HCT116 (cell line): Measurements from ENCODE around the gene FRMPD4. TPM values are rescaled to one million over a fixed set of nuclear protein-coding genes. Genes with fewer than 3 reads are reported as not detected.

Source experiments
- ATAC-seq: fragments of 200-7000 bp; cut with Tn5 transposase; 2 replicates; pipeline ENCODE4 v1.9.1; 2020; ENCODE audit warnings: mild to moderate bottlenecking, moderate library complexity
- BruUV-seq: library from RNA; stranded (reverse); fragments of 400-500 nt; replicated peaks from 2 replicates; lab custom pipeline; 2021; lab: Mats Ljungman, UMichigan
- CTCF ChIA-PET: fragments of 300-600 bp; sonication (Branson Sonifier 250); formaldehyde crosslinking; loops from one replicate; lab custom pipeline; 2021; ENCODE audit warnings: antibody characterized with exemption; lab: Charles Lee
- POLR2A ChIA-PET: fragments of 300-600, 350-600 bp; sonication (Branson Sonifier 250); formaldehyde crosslinking; loops from one replicate; lab custom pipeline; 2021; ENCODE audit warnings: antibody characterized with exemption; lab: Charles Lee
- RAD21 ChIA-PET, 2 experiments: fragments of 300-600 bp; sonication (Branson Sonifier 250); formaldehyde crosslinking; loops; one replicate each; lab custom pipeline; 2023; ENCODE audit warnings: low total read pairs in 2 of 2; ENCODE audit not compliant: uncharacterized antibody in 2 of 2, unreplicated experiment in 2 of 2, low non-redundant PET in 1 of 2; lab: Charles Lee
- DNase-seq: peaks from one replicate; pipeline ENCODE4 v3.0.0-alpha.2; 2010; ENCODE audit warnings: low read depth, low spot score
- H2AFZ ChIP-seq: fragments of 200-600 bp; shearing (Covaris generic), sonication (generic); 2 replicates; pipeline ENCODE4 v1.6.1; 2017; ENCODE audit warnings: low read depth, mixed run types, mixed read lengths, antibody characterized with exemption, low read length; ENCODE audit not compliant: poor library complexity, severe bottlenecking
- H3K27ac ChIP-seq: 2 replicates; pipeline ENCODE4 v1.5.1; 2012; ENCODE audit warnings: low read depth, low read length
- H3K27me3 ChIP-seq: fragments of 200-600 bp; sonication (generic); 2 replicates; pipeline ENCODE4 v1.6.1; 2016; ENCODE audit warnings: mixed run types, low read length, mixed read lengths; ENCODE audit not compliant: insufficient read depth
- H3K36me3 ChIP-seq, 2 experiments: fragments of 200-500 bp in 1 of 2; fragments of 200-600 bp in 1 of 2; sonication (Bioruptor generic) in 1 of 2; sonication (generic) in 1 of 2; 2 replicates each; pipeline versions ENCODE4 v1.5.1 to v1.6.1; 2014 to 2016; ENCODE audit warnings: low read length in 2 of 2, inconsistent platforms in 1 of 2, mixed read lengths in 1 of 2, mixed run types in 1 of 2; ENCODE audit not compliant: insufficient read depth in 2 of 2, control insufficient read depth in 1 of 2
- H3K4me1 ChIP-seq, 2 experiments: fragments of 200-600 bp in 1 of 2; sonication (generic) in 1 of 2; 2 replicates each; pipeline versions ENCODE4 v1.5.1 to v1.6.1; 2012 to 2017; ENCODE audit warnings: low read length in 2 of 2, inconsistent platforms in 1 of 2, mild to moderate bottlenecking in 1 of 2, mixed read lengths in 1 of 2, mixed run types in 1 of 2, moderate library complexity in 1 of 2; ENCODE audit not compliant: insufficient read depth in 2 of 2, control insufficient read depth in 1 of 2
- H3K4me2 ChIP-seq: fragments of 200-600 bp; sonication (generic); 2 replicates; pipeline ENCODE4 v1.6.1; 2017; ENCODE audit warnings: mixed run types, low read length, mixed read lengths
- H3K4me3 ChIP-seq, 2 experiments: fragments of 200-600 bp in 1 of 2; sonication (generic) in 1 of 2; replicated peaks in 1 of 2; 2 replicates each; pipeline ENCODE4 v1.5.1; 2011 to 2016; ENCODE audit warnings: low read length in 2 of 2, control low read depth in 1 of 2, low read depth in 1 of 2, mild to moderate bottlenecking in 1 of 2, mixed read lengths in 1 of 2, mixed run types in 1 of 2
- H3K79me2 ChIP-seq: fragments of 200-600 bp; sonication (generic); 2 replicates; pipeline ENCODE4 v1.6.1; 2017; ENCODE audit warnings: mild to moderate bottlenecking, mixed run types, low read length, moderate library complexity, mixed read lengths; ENCODE audit not compliant: insufficient read depth
- H3K9ac ChIP-seq: fragments of 200-600 bp; sonication (generic); 2 replicates; pipeline ENCODE4 v1.6.1; 2016; ENCODE audit warnings: low read length, mixed read lengths
- H3K9me2 ChIP-seq: fragments of 200-600 bp; sonication (generic), shearing (Covaris generic); 2 replicates; pipeline ENCODE4 v1.6.1; 2017; ENCODE audit warnings: mixed run types, mild to moderate bottlenecking, moderate library complexity; ENCODE audit not compliant: insufficient read depth
- H3K9me3 ChIP-seq, 2 experiments: fragments of 200-500 bp in 1 of 2; fragments of 200-600 bp in 1 of 2; sonication (Bioruptor generic) in 1 of 2; sonication (generic) in 1 of 2; 2 replicates each; pipeline ENCODE4 v1.6.1; 2014 to 2017; ENCODE audit warnings: low read length in 2 of 2, mixed read lengths in 2 of 2, inconsistent platforms in 1 of 2, low read depth in 1 of 2, mild to moderate bottlenecking in 1 of 2, mixed run types in 1 of 2, moderate library complexity in 1 of 2; ENCODE audit not compliant: control insufficient read depth in 1 of 2, insufficient read depth in 1 of 2
- H4K20me1 ChIP-seq: fragments of 200-600 bp; sonication (generic), shearing (Covaris generic); 2 replicates; pipeline ENCODE4 v1.6.1; 2017; ENCODE audit warnings: mixed run types, mild to moderate bottlenecking, moderate library complexity; ENCODE audit not compliant: insufficient read depth
- CBX3 ChIP-seq: IDR thresholded peaks from 2 replicates; pipeline ENCODE4 v1.6.1; 2012; ENCODE audit warnings: low read depth
- CEBPB ChIP-seq: IDR thresholded peaks from 2 replicates; pipeline ENCODE4 v1.6.1; 2012; ENCODE audit warnings: low read depth
- ELF1 ChIP-seq: IDR thresholded peaks from 2 replicates; pipeline ENCODE4 v1.6.1; 2012; ENCODE audit warnings: low read depth, borderline replicate concordance
- EZH2 ChIP-seq: fragments of 200-600 bp; sonication (generic); IDR thresholded peaks from 2 replicates; pipeline ENCODE4 v1.6.1; 2017; ENCODE audit warnings: antibody characterized with exemption, mixed run types
- EZH2phosphoT487 ChIP-seq: fragments of 200-600 bp; IDR thresholded peaks from 2 replicates; pipeline ENCODE4 v1.6.1; 2018; ENCODE audit warnings: antibody characterized with exemption, borderline replicate concordance
- FOSL1 ChIP-seq: IDR thresholded peaks from 2 replicates; pipeline ENCODE4 v1.6.1; 2012; ENCODE audit warnings: low read depth
- JUND ChIP-seq: IDR thresholded peaks from 2 replicates; pipeline ENCODE4 v1.6.1; 2012
- POLR2A ChIP-seq: IDR thresholded peaks from 2 replicates; pipeline ENCODE4 v1.7.0; 2011; ENCODE audit warnings: borderline replicate concordance; ENCODE audit not compliant: insufficient read depth, insufficient read length; ENCODE audit errors: extremely low read depth
- POLR2AphosphoS5 ChIP-seq: IDR thresholded peaks from 2 replicates; pipeline ENCODE4 v1.6.1; 2011; ENCODE audit warnings: mild to moderate bottlenecking, low read depth, low read length, moderate library complexity
- RAD21 ChIP-seq: IDR thresholded peaks from 2 replicates; pipeline ENCODE4 v1.6.1; 2012; ENCODE audit warnings: low read depth, mild to moderate bottlenecking
- SIN3A ChIP-seq: IDR thresholded peaks from 2 replicates; pipeline ENCODE4 v1.6.1; 2012; ENCODE audit warnings: low read depth
- TCF7L2 ChIP-seq: IDR thresholded peaks from 2 replicates; pipeline ENCODE4 v1.7.0; 2011; ENCODE audit warnings: borderline replicate concordance, inconsistent platforms; ENCODE audit not compliant: insufficient read depth, insufficient read length; ENCODE audit errors: extremely low read depth
- YY1 ChIP-seq: IDR thresholded peaks from 2 replicates; pipeline ENCODE4 v1.6.1; 2011; ENCODE audit warnings: low read length, low read depth, moderate library complexity, mild to moderate bottlenecking; ENCODE audit not compliant: insufficient replicate concordance; ENCODE audit errors: extremely low read depth
- ZNF274 ChIP-seq: fragments of 200-500 bp; sonication (Bioruptor generic); IDR thresholded peaks from 2 replicates; pipeline ENCODE4 v1.6.1; 2014; ENCODE audit warnings: mild to moderate bottlenecking, low read depth, low read length, inconsistent platforms
- intact Hi-C: fragments of 100-400 bp; cut with micrococcal nuclease; formaldehyde crosslinking; loops from 2 replicates; pipeline ENCODE4 v1.10.0; 2022
- total RNA-seq: library from RNA; stranded (reverse); gene quantifications from one replicate; pipeline ENCODE4 v1.2.1, GENCODE V29; 2021; ENCODE audit not compliant: unreplicated experiment
- TF ChIP-seq, protein P1 (sequence below): IDR thresholded peaks from 2 replicates; pipeline ENCODE4 v1.6.1; 2012
- TF ChIP-seq, protein P2 (sequence below), 3 experiments: fragments of 200-600 bp in 1 of 3; sonication (generic) in 1 of 3; IDR thresholded peaks in 2 of 3; conservative IDR thresholded peaks in 1 of 3; 2 replicates each; pipeline ENCODE4 v1.5.1; 2012 to 2017; ENCODE audit warnings: low read depth in 2 of 3, low read length in 2 of 3, antibody characterized with exemption in 1 of 3, borderline replicate concordance in 1 of 3, control low read depth in 1 of 3, mild to moderate bottlenecking in 1 of 3, mixed read lengths in 1 of 3, mixed run types in 1 of 3, moderate library complexity in 1 of 3; ENCODE audit not compliant: insufficient read depth in 1 of 3
- TF ChIP-seq, protein P3 (sequence below): IDR thresholded peaks from 2 replicates; pipeline ENCODE4 v1.6.1; 2011; ENCODE audit warnings: mild to moderate bottlenecking, low read length, moderate library complexity; ENCODE audit not compliant: insufficient replicate concordance; ENCODE audit errors: extremely low read depth
- TF ChIP-seq, protein P4 (sequence below): IDR thresholded peaks from 2 replicates; pipeline ENCODE4 v1.6.1; 2012
- TF ChIP-seq, protein P5 (sequence below): IDR thresholded peaks from 2 replicates; pipeline ENCODE4 v1.6.1; 2012; ENCODE audit warnings: low read depth

The FRMPD4 gene
- total RNA-seq, 1 experiment from 2014 or later, result not detected

DNA sequence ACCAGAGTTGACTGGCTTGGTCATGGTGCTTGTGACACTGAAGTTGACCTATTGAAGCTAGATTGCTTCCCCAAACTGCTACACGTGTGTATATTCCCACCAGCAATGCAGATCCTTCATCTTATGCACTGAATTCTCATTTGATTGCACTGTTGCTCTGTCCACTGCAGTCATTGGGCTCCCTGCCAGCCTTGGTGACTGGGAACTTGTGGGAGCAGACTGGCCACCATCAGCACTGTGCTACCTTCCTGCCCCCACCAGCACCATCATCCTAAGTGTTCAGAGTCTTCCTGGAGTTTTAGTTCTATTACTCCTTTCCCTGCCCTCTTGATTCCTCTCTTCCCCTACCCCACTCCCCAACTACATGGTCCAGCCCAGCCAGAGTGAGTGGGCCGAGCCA is 535.2 kb downstream of the FRMPD4 start:
- POLR2A ChIA-PET, result no interaction called here
- CTCF ChIA-PET, result no interaction called here

More for the DNA sequence above, 535.2 kb downstream of the FRMPD4 start:
- Histone ChIP-seq H3K9me2 (no peaks in the 10 kb centered on the region), H3K4me2 (no peak overlapping the region), H3K27ac (no peak overlapping the region), H2AFZ (no peak overlapping the region), H3K9ac (no peak overlapping the region), H3K36me3 (no peaks in the 10 kb centered on the region), H4K20me1 (no peaks in the 10 kb centered on the region), H3K79me2 (no peaks in the 10 kb centered on the region), H3K4me1 (no peaks in the 10 kb centered on the region), H3K27me3 (no peaks in the 10 kb centered on the region), H3K4me3 (no peak overlapping the region), H3K9me3 (no peaks in the 10 kb centered on the region)
- DNase-seq (no peak), ATAC-seq (no peak)
- no TSS peak for BruUV-seq
- RAD21 ChIA-PET, result no interaction called here
- TF ChIP-seq CBX3 (no peak), FOSL1 (no peak), POLR2A (no peak), ELF1 (no peak), ZNF274 (no peak), CEBPB (no peak), YY1 (no peak), RAD21 (no peak), EZH2phosphoT487 (no peak), TCF7L2 (no peak), POLR2AphosphoS5 (no peak), EZH2 (no peak), SIN3A (no peak), JUND (no peak)
- TF ChIP-seq, protein P1, sequence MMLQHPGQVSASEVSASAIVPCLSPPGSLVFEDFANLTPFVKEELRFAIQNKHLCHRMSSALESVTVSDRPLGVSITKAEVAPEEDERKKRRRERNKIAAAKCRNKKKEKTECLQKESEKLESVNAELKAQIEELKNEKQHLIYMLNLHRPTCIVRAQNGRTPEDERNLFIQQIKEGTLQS, result no peak
- TF ChIP-seq, protein P2, sequence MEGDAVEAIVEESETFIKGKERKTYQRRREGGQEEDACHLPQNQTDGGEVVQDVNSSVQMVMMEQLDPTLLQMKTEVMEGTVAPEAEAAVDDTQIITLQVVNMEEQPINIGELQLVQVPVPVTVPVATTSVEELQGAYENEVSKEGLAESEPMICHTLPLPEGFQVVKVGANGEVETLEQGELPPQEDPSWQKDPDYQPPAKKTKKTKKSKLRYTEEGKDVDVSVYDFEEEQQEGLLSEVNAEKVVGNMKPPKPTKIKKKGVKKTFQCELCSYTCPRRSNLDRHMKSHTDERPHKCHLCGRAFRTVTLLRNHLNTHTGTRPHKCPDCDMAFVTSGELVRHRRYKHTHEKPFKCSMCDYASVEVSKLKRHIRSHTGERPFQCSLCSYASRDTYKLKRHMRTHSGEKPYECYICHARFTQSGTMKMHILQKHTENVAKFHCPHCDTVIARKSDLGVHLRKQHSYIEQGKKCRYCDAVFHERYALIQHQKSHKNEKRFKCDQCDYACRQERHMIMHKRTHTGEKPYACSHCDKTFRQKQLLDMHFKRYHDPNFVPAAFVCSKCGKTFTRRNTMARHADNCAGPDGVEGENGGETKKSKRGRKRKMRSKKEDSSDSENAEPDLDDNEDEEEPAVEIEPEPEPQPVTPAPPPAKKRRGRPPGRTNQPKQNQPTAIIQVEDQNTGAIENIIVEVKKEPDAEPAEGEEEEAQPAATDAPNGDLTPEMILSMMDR (IDR thresholded peaks at IDR 0.05 in 2 of 3, conservative IDR thresholded peaks at IDR 0.05 in 1 of 3; ENCODE audit: borderline replicate concordance in 1 of 3, insufficient read depth in 1 of 3, low read depth in 2 of 3, low read length in 2 of 3), result no peak
- TF ChIP-seq, protein P3, sequence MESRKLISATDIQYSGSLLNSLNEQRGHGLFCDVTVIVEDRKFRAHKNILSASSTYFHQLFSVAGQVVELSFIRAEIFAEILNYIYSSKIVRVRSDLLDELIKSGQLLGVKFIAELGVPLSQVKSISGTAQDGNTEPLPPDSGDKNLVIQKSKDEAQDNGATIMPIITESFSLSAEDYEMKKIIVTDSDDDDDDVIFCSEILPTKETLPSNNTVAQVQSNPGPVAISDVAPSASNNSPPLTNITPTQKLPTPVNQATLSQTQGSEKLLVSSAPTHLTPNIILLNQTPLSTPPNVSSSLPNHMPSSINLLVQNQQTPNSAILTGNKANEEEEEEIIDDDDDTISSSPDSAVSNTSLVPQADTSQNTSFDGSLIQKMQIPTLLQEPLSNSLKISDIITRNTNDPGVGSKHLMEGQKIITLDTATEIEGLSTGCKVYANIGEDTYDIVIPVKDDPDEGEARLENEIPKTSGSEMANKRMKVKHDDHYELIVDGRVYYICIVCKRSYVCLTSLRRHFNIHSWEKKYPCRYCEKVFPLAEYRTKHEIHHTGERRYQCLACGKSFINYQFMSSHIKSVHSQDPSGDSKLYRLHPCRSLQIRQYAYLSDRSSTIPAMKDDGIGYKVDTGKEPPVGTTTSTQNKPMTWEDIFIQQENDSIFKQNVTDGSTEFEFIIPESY, result no peak
- TF ChIP-seq, protein P4, sequence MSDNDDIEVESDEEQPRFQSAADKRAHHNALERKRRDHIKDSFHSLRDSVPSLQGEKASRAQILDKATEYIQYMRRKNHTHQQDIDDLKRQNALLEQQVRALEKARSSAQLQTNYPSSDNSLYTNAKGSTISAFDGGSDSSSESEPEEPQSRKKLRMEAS, result no peak
- TF ChIP-seq, protein P5, sequence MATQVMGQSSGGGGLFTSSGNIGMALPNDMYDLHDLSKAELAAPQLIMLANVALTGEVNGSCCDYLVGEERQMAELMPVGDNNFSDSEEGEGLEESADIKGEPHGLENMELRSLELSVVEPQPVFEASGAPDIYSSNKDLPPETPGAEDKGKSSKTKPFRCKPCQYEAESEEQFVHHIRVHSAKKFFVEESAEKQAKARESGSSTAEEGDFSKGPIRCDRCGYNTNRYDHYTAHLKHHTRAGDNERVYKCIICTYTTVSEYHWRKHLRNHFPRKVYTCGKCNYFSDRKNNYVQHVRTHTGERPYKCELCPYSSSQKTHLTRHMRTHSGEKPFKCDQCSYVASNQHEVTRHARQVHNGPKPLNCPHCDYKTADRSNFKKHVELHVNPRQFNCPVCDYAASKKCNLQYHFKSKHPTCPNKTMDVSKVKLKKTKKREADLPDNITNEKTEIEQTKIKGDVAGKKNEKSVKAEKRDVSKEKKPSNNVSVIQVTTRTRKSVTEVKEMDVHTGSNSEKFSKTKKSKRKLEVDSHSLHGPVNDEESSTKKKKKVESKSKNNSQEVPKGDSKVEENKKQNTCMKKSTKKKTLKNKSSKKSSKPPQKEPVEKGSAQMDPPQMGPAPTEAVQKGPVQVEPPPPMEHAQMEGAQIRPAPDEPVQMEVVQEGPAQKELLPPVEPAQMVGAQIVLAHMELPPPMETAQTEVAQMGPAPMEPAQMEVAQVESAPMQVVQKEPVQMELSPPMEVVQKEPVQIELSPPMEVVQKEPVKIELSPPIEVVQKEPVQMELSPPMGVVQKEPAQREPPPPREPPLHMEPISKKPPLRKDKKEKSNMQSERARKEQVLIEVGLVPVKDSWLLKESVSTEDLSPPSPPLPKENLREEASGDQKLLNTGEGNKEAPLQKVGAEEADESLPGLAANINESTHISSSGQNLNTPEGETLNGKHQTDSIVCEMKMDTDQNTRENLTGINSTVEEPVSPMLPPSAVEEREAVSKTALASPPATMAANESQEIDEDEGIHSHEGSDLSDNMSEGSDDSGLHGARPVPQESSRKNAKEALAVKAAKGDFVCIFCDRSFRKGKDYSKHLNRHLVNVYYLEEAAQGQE, result no peak
- intact Hi-C loops, result no loop called here
